Liver (tissue), 9 donors: ENCODE data around the gene TTLL5. TPM values are rescaled to one million over a fixed set of nuclear protein-coding genes. Genes with fewer than 3 reads are reported as not detected.

Experiments
- DNase-seq: peaks from one replicate; pipeline ENCODE4 v3.0.0-alpha.2; 2017; ENCODE audit warnings: low spot score
- H3K27ac ChIP-seq, 2 donors: one replicate each; pipeline ENCODE4 v1.7.0; 2013; ENCODE audit warnings: inconsistent platforms in 2 of 2, low read length in 2 of 2, control low read depth in 1 of 2, low read depth in 1 of 2, mild to moderate bottlenecking in 1 of 2
- H3K27me3 ChIP-seq, 4 donors: one replicate each; pipeline versions ENCODE4 v1.6.1 to v1.7.0; 2013; ENCODE audit warnings: low read length in 3 of 4, inconsistent platforms in 1 of 4, mild to moderate bottlenecking in 1 of 4, moderate library complexity in 1 of 4; ENCODE audit not compliant: control insufficient read depth in 4 of 4, insufficient read depth in 4 of 4
- H3K36me3 ChIP-seq, 4 donors: one replicate each; pipeline versions ENCODE4 v1.6.1 to v1.7.0; 2013; ENCODE audit warnings: low read length in 3 of 4, mild to moderate bottlenecking in 3 of 4, low read depth in 1 of 4, moderate library complexity in 1 of 4; ENCODE audit not compliant: control insufficient read depth in 4 of 4, insufficient read depth in 3 of 4
- H3K4me1 ChIP-seq, 4 donors: one replicate each; pipeline versions ENCODE4 v1.6.1 to v1.7.0; 2013; ENCODE audit warnings: low read length in 3 of 4, mild to moderate bottlenecking in 3 of 4, moderate library complexity in 1 of 4; ENCODE audit not compliant: control insufficient read depth in 4 of 4, insufficient read depth in 4 of 4
- H3K4me3 ChIP-seq, 3 donors: one replicate each; pipeline versions ENCODE4 v1.6.1 to v1.7.0; 2013; ENCODE audit warnings: low read length in 3 of 3, control low read depth in 1 of 3, low read depth in 1 of 3, mild to moderate bottlenecking in 1 of 3
- H3K9ac ChIP-seq, 2 donors: one replicate each; pipeline ENCODE4 v1.7.0; 2013; ENCODE audit warnings: low read length in 2 of 2, mild to moderate bottlenecking in 2 of 2, moderate library complexity in 2 of 2, control low read depth in 1 of 2, low read depth in 1 of 2
- H3K9me3 ChIP-seq, 4 donors: one replicate each; pipeline versions ENCODE4 v1.6.1 to v1.7.0; 2013; ENCODE audit warnings: low read length in 3 of 4; ENCODE audit not compliant: control insufficient read depth in 4 of 4
- ATF3 ChIP-seq: IDR thresholded peaks from 2 replicates; pipeline ENCODE4 v1.6.1; 2016; ENCODE audit warnings: antibody characterized with exemption
- CTCF ChIP-seq: fragments of 150-350 bp; IDR thresholded peaks from 2 replicates; pipeline ENCODE4 v1.5.1; 2017; ENCODE audit warnings: improper control_type of control experiment, low read depth, low read length; ENCODE audit not compliant: missing input control
- EGR1 ChIP-seq, 2 donors: IDR thresholded peaks; 2 replicates each; pipeline ENCODE4 v1.6.1; 2016 to 2018; ENCODE audit warnings: antibody characterized with exemption in 2 of 2, low read depth in 2 of 2
- FOXA1 ChIP-seq: IDR thresholded peaks from 2 replicates; pipeline ENCODE4 v1.6.1; 2016; ENCODE audit warnings: antibody characterized with exemption
- FOXA2 ChIP-seq: IDR thresholded peaks from 2 replicates; pipeline ENCODE4 v1.6.1; 2016; ENCODE audit warnings: antibody characterized with exemption
- GABPA ChIP-seq, 2 donors: IDR thresholded peaks in 1 of 2; conservative IDR thresholded peaks in 1 of 2; 2 replicates each; pipeline ENCODE4 v1.6.1; 2016; ENCODE audit warnings: antibody characterized with exemption in 2 of 2, mild to moderate bottlenecking in 1 of 2, moderate library complexity in 1 of 2
- HNF4A ChIP-seq, 2 donors: conservative IDR thresholded peaks; 2 replicates each; pipeline ENCODE4 v1.6.1; 2016; ENCODE audit warnings: antibody characterized with exemption in 2 of 2, mild to moderate bottlenecking in 2 of 2
- HNF4G ChIP-seq: IDR thresholded peaks from 2 replicates; pipeline ENCODE4 v1.6.1; 2016; ENCODE audit warnings: antibody characterized with exemption
- JUND ChIP-seq, 2 donors: IDR thresholded peaks; 2 replicates each; pipeline ENCODE4 v1.6.1; 2016; ENCODE audit warnings: antibody characterized with exemption in 2 of 2
- MAX ChIP-seq: IDR thresholded peaks from 2 replicates; pipeline ENCODE4 v1.6.1; 2016; ENCODE audit warnings: antibody characterized with exemption
- NR2F2 ChIP-seq: IDR thresholded peaks from 2 replicates; pipeline ENCODE4 v1.6.1; 2016; ENCODE audit warnings: antibody characterized with exemption
- RAD21 ChIP-seq, 2 donors: IDR thresholded peaks; 2 replicates each; pipeline ENCODE4 v1.6.1; 2016; ENCODE audit warnings: antibody characterized with exemption in 2 of 2, mild to moderate bottlenecking in 2 of 2
- REST ChIP-seq: IDR thresholded peaks from 2 replicates; pipeline ENCODE4 v1.6.1; 2016; ENCODE audit warnings: antibody characterized with exemption, mild to moderate bottlenecking
- RXRA ChIP-seq, 2 donors: IDR thresholded peaks; 2 replicates each; pipeline ENCODE4 v1.6.1; 2017 to 2018; ENCODE audit warnings: antibody characterized with exemption in 2 of 2, mild to moderate bottlenecking in 1 of 2
- SP1 ChIP-seq: IDR thresholded peaks from 2 replicates; pipeline ENCODE4 v1.6.1; 2018; ENCODE audit warnings: antibody characterized with exemption, mild to moderate bottlenecking
- TAF1 ChIP-seq: conservative IDR thresholded peaks from 2 replicates; pipeline ENCODE4 v1.6.1; 2016; ENCODE audit warnings: antibody characterized with exemption, mild to moderate bottlenecking
- YY1 ChIP-seq: IDR thresholded peaks from 2 replicates; pipeline ENCODE4 v1.6.1; 2016; ENCODE audit warnings: antibody characterized with exemption, mild to moderate bottlenecking
- ZBTB33 ChIP-seq: IDR thresholded peaks from 2 replicates; pipeline ENCODE4 v1.6.1; 2016; ENCODE audit warnings: antibody characterized with exemption
- WGBS: extraction: QIAGEN DNeasy Blood & Tissue Kit; methylation state at CpG from one replicate; pipeline ENCODE4 v1.1.7; 2013; 5-methylcytosine and 5-hydroxymethylcytosine counted together
- polyA plus RNA-seq, 2 donors: library from polyadenylated mRNA; stranded (reverse) in 1 of 2; unstranded in 1 of 2; fragments of 200-250 nt in 1 of 2; fragments of >200 nt in 1 of 2; fragmentation: Nextera tagmentation in 1 of 2; extraction: Ambion mirVana in 1 of 2; gene quantifications; one replicate each; pipeline versions ENCODE4 v1.2.1 to v1.2.3, GENCODE V29; 2013 to 2015
- total RNA-seq, 2 donors: library from RNA; depleted of rRNA; stranded (reverse); fragments of >200 nt; gene quantifications; one replicate each; pipeline ENCODE4 v1.2.3, GENCODE V29; 2014
- donor health status: healthy.
- donor health status: healthy.
- donor health status: healthy.
- donor health status: healthy.
- donor health status: healthy.

TTLL5 gene
- total and polyA plus RNA-seq, 4 donors, result 4.3 to 14.2 (median 9.8) TPM

- no peak for TF ChIP-seq RXRA (IDR thresholded peaks at IDR 0.05)
- TF ChIP-seq RAD21 (IDR thresholded peaks at IDR 0.05), result no peak
- no peak for TF ChIP-seq EGR1 (IDR thresholded peaks at IDR 0.05; ENCODE audit: low read depth in 2 of 2)
- TF ChIP-seq FOXA1, result no peak
- TF ChIP-seq NR2F2, result no peak
- TF ChIP-seq CTCF, result no peak
- no peak for TF ChIP-seq TAF1
- TF ChIP-seq REST, result no peak
- TF ChIP-seq YY1, result no peak
- no peak for TF ChIP-seq ZBTB33
- TF ChIP-seq HNF4G, result no peak
- no peak for TF ChIP-seq JUND (IDR thresholded peaks at IDR 0.05)
- no peak for TF ChIP-seq FOXA2
- TF ChIP-seq GABPA (IDR thresholded peaks at IDR 0.05 in 1 of 2, conservative IDR thresholded peaks at IDR 0.05 in 1 of 2), result no peak
- no peak for TF ChIP-seq MAX
- TF ChIP-seq HNF4A (conservative IDR thresholded peaks at IDR 0.05), result no peak
- no peak for TF ChIP-seq ATF3
- TF ChIP-seq SP1, result no peak
- Histone ChIP-seq H3K27me3 (no peaks in the 10 kb centered on the region), H3K27ac (no peak overlapping the region), H3K4me1 (no peaks in the 10 kb centered on the region), H3K4me3 (no peak overlapping the region), H3K9ac (no peak overlapping the region), H3K9me3 (no peaks in the 10 kb centered on the region), H3K36me3 (peaks cover 0 to 5% (median 1%) of the 10 kb centered on the region in 4 donors)
- 84% methylated on average over 7 of the region's 7 CpGs for WGBS
- no peak for DNase-seq
These were observed 150.2 kb downstream of the TTLL5 start for GRCh38 chr14:75811136-75811829.
